Esophagus muscularis mucosa (tissue), 4 donors: ENCODE measurements around the gene GOLIM4.

Experiments used
- EP300 ChIP-seq: sonication (generic); formaldehyde crosslinking; IDR thresholded peaks from one replicate; pipeline ENCODE4 v1.6.1; 2017; ENCODE audit warnings: antibody characterized with exemption
- POLR2AphosphoS5 ChIP-seq, 2 donors: sonication (generic); formaldehyde crosslinking; IDR thresholded peaks; one replicate each; pipeline ENCODE4 v1.6.1; 2017; ENCODE audit warnings: antibody characterized with exemption in 2 of 2
- TF ChIP-seq, protein P1 (sequence below), 3 experiments: fragments of 200-600 bp in 2 of 3; fragments of 450-650 bp in 1 of 3; sonication (generic) in 2 of 3; IDR thresholded peaks; one replicate each; pipeline ENCODE4 v1.5.1; 2017 to 2019; ENCODE audit warnings: antibody characterized with exemption in 3 of 3, mild to moderate bottlenecking in 2 of 3, moderate library complexity in 1 of 3

DNA sequence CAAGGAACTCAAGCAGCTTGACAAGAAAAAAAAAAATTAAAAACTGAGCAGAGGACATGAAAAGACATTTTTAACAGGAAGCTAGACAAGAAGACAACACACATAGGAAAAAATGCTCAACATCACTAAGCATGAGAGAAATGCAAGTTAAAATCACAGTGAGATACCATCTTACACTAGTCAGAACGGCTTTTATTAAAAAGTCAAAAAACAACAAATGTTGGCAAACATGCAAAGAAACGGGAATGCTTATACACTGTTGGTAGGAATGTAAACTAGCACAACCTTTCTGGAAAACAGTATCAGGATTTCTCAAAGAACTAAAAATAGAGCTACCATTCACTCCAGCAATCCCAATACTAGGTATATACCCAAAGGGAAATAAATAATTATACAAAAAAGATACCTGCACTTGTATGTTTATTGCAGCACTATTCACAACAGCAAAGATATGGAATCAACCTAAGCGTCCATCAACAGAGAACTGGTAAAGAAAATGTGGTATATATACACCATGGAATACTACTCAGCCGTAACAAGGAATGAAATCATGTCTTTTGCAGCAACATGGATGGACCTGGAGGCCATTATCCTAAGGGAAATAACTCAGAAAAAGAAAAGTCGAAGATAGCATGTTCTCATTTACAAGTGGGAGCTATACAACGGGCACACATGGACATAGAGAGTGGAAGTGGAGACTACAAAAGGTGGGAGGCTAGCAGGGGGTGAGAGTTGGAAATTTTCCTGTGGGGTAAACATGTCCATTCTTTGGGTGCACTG lies 5.2 kb downstream of the GOLIM4 start:
- TF ChIP-seq, protein P1, sequence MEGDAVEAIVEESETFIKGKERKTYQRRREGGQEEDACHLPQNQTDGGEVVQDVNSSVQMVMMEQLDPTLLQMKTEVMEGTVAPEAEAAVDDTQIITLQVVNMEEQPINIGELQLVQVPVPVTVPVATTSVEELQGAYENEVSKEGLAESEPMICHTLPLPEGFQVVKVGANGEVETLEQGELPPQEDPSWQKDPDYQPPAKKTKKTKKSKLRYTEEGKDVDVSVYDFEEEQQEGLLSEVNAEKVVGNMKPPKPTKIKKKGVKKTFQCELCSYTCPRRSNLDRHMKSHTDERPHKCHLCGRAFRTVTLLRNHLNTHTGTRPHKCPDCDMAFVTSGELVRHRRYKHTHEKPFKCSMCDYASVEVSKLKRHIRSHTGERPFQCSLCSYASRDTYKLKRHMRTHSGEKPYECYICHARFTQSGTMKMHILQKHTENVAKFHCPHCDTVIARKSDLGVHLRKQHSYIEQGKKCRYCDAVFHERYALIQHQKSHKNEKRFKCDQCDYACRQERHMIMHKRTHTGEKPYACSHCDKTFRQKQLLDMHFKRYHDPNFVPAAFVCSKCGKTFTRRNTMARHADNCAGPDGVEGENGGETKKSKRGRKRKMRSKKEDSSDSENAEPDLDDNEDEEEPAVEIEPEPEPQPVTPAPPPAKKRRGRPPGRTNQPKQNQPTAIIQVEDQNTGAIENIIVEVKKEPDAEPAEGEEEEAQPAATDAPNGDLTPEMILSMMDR (IDR thresholded peaks at IDR 0.05) = no peak
- TF ChIP-seq POLR2AphosphoS5 (IDR thresholded peaks at IDR 0.05) (no peak), EP300 (no peak)
